WTC11 (cell line): Measurements from ENCODE around the gene CUEDC1. TPM values are rescaled to one million over a fixed set of nuclear protein-coding genes. Genes with fewer than 3 reads are reported as not detected.

Experiments used
- ATAC-seq: fragments of 200-7000 bp; cut with Tn5 transposase; 2 replicates; pipeline ENCODE4 v1.10.0; 2021; ENCODE audit warnings: mild to moderate bottlenecking, moderate library complexity
- CTCF ChIA-PET: fragments of 300-600 bp; sonication (Branson Sonifier 250); formaldehyde crosslinking; loops from one replicate; lab custom pipeline; 2021; ENCODE audit warnings: antibody characterized with exemption; lab: Charles Lee
- POLR2A ChIA-PET: fragments of 350-600 bp; sonication (Branson Sonifier 250); formaldehyde crosslinking; loops from one replicate; lab custom pipeline; 2021; ENCODE audit warnings: antibody characterized with exemption; lab: Charles Lee
- DNase-seq: peaks from one replicate; pipeline ENCODE4 v3.0.0; 2021; ENCODE audit warnings: low spot score
- H3K27ac Mint-ChIP-seq: 2 replicates; pipeline ENCODE4 v1.8.0; 2021; ENCODE audit warnings: mixed read lengths
- H3K27me3 Mint-ChIP-seq: 2 replicates; pipeline ENCODE4 v1.8.0; 2021; ENCODE audit warnings: low read depth, mild to moderate bottlenecking, moderate library complexity, mixed read lengths
- H3K36me3 Mint-ChIP-seq: 2 replicates; pipeline ENCODE4 v1.8.0; 2021; ENCODE audit warnings: mixed read lengths
- H3K4me1 Mint-ChIP-seq: 2 replicates; pipeline ENCODE4 v1.8.0; 2022; ENCODE audit warnings: mixed read lengths
- H3K4me3 Mint-ChIP-seq: 2 replicates; pipeline ENCODE4 v1.8.0; 2021; ENCODE audit warnings: mild to moderate bottlenecking, moderate library complexity, mixed read lengths
- H3K9me3 Mint-ChIP-seq: 2 replicates; pipeline ENCODE4 v1.8.0; 2021; ENCODE audit warnings: mixed read lengths
- FOXJ3 ChIP-seq: sonication (generic); formaldehyde crosslinking; IDR thresholded peaks from 2 replicates; pipeline ENCODE4 v1.9.0; 2021; ENCODE audit warnings: missing genetic modification reagents, mild to moderate bottlenecking, borderline replicate concordance
- SP1 ChIP-seq: sonication (generic); formaldehyde crosslinking; conservative IDR thresholded peaks from 2 replicates; pipeline ENCODE4 v1.8.1; 2022; ENCODE audit warnings: missing genetic modification reagents
- TCF7 ChIP-seq: sonication (generic); formaldehyde crosslinking; IDR thresholded peaks from 2 replicates; pipeline ENCODE4 v1.8.0; 2022; ENCODE audit warnings: mild to moderate bottlenecking, low read depth, missing genetic modification reagents, moderate library complexity
- ZNF232 ChIP-seq: sonication (generic); formaldehyde crosslinking; IDR thresholded peaks from 2 replicates; pipeline ENCODE4 v1.8.0; 2022; ENCODE audit warnings: mild to moderate bottlenecking, missing genetic modification reagents
- ZNF671 ChIP-seq: fragments of 250-450 bp; sonication (Bioruptor Pico); IDR thresholded peaks from 2 replicates; pipeline ENCODE4 v1.8.0; 2021; ENCODE audit warnings: mild to moderate bottlenecking
- total RNA-seq: library from RNA; stranded (reverse); gene quantifications from 3 replicates; pipeline ENCODE4 v1.2.3, GENCODE V29; 2021
- TF ChIP-seq, protein P1 (sequence below): sonication (generic); formaldehyde crosslinking; IDR thresholded peaks from 2 replicates; pipeline ENCODE4 v1.8.1; 2023; ENCODE audit warnings: mild to moderate bottlenecking, missing genetic modification reagents
- TF ChIP-seq, protein P2 (sequence below): sonication (generic); formaldehyde crosslinking; IDR thresholded peaks from 2 replicates; pipeline ENCODE4 v1.8.0; 2023; ENCODE audit warnings: missing genetic modification reagents, mild to moderate bottlenecking, borderline replicate concordance
- TF ChIP-seq, protein P3 (sequence below): sonication (generic); formaldehyde crosslinking; IDR thresholded peaks from 2 replicates; pipeline ENCODE4 v1.8.0; 2022; ENCODE audit warnings: mild to moderate bottlenecking, missing genetic modification reagents
- TF ChIP-seq, protein P4 (sequence below): sonication (generic); formaldehyde crosslinking; IDR thresholded peaks from 2 replicates; pipeline ENCODE4 v1.8.1; 2022; ENCODE audit warnings: low read depth, mild to moderate bottlenecking, moderate library complexity, missing genetic modification reagents, borderline replicate concordance
- TF ChIP-seq, protein P5 (sequence below): sonication (generic); formaldehyde crosslinking; IDR thresholded peaks from 2 replicates; pipeline ENCODE4 v1.8.1; 2023; ENCODE audit warnings: mild to moderate bottlenecking, moderate library complexity, missing genetic modification reagents
- TF ChIP-seq, protein P6 (sequence below): sonication (generic); formaldehyde crosslinking; IDR thresholded peaks from 2 replicates; pipeline ENCODE4 v1.8.1; 2022; ENCODE audit warnings: missing genetic modification reagents, borderline replicate concordance
- TF ChIP-seq, protein P7 (sequence below): sonication (generic); formaldehyde crosslinking; conservative IDR thresholded peaks from 2 replicates; pipeline ENCODE4 v1.8.1; 2022; ENCODE audit warnings: mild to moderate bottlenecking, missing genetic modification reagents

CUEDC1 gene
- total RNA-seq, 1 experiment from 2014 or later, result 12.2 TPM

DNA sequence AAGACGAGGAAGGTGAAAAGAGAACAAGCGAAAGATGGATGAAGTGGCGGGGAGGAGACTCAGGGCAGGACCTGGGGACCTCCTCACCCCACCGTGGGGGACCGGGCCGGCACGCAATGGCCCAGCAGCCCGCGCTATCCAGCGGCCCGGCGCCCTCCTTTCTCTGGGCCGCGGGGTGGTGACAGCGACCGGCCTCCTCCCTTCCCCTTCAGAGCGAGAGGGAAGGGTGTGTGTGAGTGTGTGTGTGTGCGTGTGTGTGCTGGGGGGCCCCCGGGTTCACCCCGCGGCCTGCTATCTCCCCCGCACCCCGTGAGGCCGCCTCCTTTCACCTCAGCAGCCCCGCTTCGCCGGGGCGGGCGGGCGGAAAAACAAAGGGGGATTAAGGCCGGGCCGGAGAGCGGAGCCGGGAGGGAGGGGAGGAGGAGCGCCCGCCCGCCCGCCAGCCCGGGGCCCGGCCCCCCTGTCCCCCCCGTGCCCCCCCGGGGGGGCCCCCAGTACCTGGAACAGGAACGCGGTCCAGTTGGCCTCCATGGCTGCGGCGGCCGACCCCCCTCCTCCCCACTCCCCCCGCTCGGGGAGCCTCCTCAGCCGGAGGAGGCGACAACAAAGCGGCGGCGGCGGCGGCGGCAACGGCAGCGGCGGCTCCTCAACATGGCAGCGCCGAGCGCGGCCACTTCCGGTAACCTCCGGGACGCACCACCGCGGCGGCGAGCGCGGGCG is 32.5 kb upstream of the CUEDC1 start, which contains the start of gene VEZF1:
TSS of gene VEZF1 (minus strand) at position 674 of the 720 bp plus-strand sequence. CDS start at position 531, 143 bp downstream.
- POLR2A ChIA-PET, result interaction anchor here (1.0 to 1.1 kb wide), 9 partner anchors 9 to 127 kb away, joined by 3 to 9 read pairs (median 4); partner anchors contain the start of gene SRSF1
- no peaks in the 10 kb centered on the region for H3K9me3 Mint-ChIP-seq
- H3K4me3 Mint-ChIP-seq, result peak within 1 kb of the TSS; percentile 90
- no peak for TF ChIP-seq ZNF232 (CRISPR knock-in tag)
- TF ChIP-seq, protein P1, sequence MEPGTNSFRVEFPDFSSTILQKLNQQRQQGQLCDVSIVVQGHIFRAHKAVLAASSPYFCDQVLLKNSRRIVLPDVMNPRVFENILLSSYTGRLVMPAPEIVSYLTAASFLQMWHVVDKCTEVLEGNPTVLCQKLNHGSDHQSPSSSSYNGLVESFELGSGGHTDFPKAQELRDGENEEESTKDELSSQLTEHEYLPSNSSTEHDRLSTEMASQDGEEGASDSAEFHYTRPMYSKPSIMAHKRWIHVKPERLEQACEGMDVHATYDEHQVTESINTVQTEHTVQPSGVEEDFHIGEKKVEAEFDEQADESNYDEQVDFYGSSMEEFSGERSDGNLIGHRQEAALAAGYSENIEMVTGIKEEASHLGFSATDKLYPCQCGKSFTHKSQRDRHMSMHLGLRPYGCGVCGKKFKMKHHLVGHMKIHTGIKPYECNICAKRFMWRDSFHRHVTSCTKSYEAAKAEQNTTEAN, result 0 out of 2 replicates have a peak, but pooled peaks have one; percentile 56
- TF ChIP-seq, protein P2, sequence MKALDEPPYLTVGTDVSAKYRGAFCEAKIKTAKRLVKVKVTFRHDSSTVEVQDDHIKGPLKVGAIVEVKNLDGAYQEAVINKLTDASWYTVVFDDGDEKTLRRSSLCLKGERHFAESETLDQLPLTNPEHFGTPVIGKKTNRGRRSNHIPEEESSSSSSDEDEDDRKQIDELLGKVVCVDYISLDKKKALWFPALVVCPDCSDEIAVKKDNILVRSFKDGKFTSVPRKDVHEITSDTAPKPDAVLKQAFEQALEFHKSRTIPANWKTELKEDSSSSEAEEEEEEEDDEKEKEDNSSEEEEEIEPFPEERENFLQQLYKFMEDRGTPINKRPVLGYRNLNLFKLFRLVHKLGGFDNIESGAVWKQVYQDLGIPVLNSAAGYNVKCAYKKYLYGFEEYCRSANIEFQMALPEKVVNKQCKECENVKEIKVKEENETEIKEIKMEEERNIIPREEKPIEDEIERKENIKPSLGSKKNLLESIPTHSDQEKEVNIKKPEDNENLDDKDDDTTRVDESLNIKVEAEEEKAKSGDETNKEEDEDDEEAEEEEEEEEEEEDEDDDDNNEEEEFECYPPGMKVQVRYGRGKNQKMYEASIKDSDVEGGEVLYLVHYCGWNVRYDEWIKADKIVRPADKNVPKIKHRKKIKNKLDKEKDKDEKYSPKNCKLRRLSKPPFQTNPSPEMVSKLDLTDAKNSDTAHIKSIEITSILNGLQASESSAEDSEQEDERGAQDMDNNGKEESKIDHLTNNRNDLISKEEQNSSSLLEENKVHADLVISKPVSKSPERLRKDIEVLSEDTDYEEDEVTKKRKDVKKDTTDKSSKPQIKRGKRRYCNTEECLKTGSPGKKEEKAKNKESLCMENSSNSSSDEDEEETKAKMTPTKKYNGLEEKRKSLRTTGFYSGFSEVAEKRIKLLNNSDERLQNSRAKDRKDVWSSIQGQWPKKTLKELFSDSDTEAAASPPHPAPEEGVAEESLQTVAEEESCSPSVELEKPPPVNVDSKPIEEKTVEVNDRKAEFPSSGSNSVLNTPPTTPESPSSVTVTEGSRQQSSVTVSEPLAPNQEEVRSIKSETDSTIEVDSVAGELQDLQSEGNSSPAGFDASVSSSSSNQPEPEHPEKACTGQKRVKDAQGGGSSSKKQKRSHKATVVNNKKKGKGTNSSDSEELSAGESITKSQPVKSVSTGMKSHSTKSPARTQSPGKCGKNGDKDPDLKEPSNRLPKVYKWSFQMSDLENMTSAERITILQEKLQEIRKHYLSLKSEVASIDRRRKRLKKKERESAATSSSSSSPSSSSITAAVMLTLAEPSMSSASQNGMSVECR (CRISPR knock-in tag), result peak; percentile 76; the same call in 1 of the 2 replicates
- TF ChIP-seq TCF7 (CRISPR knock-in tag), result no peak
- TF ChIP-seq SP1 (CRISPR knock-in tag), result peak; percentile 36; the same call in 1 of the 2 replicates
- TF ChIP-seq, protein P3, sequence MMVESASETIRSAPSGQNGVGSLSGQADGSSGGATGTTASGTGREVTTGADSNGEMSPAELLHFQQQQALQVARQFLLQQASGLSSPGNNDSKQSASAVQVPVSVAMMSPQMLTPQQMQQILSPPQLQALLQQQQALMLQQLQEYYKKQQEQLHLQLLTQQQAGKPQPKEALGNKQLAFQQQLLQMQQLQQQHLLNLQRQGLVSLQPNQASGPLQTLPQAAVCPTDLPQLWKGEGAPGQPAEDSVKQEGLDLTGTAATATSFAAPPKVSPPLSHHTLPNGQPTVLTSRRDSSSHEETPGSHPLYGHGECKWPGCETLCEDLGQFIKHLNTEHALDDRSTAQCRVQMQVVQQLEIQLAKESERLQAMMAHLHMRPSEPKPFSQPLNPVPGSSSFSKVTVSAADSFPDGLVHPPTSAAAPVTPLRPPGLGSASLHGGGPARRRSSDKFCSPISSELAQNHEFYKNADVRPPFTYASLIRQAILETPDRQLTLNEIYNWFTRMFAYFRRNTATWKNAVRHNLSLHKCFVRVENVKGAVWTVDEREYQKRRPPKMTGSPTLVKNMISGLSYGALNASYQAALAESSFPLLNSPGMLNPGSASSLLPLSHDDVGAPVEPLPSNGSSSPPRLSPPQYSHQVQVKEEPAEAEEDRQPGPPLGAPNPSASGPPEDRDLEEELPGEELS (CRISPR knock-in tag), result 0 out of 2 replicates have a peak, but pooled peaks have one; percentile 40
- TF ChIP-seq, protein P4, sequence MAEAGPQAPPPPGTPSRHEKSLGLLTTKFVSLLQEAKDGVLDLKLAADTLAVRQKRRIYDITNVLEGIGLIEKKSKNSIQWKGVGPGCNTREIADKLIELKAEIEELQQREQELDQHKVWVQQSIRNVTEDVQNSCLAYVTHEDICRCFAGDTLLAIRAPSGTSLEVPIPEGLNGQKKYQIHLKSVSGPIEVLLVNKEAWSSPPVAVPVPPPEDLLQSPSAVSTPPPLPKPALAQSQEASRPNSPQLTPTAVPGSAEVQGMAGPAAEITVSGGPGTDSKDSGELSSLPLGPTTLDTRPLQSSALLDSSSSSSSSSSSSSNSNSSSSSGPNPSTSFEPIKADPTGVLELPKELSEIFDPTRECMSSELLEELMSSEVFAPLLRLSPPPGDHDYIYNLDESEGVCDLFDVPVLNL (CRISPR knock-in tag), result peak; percentile 58; the same call in 1 of the 2 replicates
- TF ChIP-seq, protein P5, sequence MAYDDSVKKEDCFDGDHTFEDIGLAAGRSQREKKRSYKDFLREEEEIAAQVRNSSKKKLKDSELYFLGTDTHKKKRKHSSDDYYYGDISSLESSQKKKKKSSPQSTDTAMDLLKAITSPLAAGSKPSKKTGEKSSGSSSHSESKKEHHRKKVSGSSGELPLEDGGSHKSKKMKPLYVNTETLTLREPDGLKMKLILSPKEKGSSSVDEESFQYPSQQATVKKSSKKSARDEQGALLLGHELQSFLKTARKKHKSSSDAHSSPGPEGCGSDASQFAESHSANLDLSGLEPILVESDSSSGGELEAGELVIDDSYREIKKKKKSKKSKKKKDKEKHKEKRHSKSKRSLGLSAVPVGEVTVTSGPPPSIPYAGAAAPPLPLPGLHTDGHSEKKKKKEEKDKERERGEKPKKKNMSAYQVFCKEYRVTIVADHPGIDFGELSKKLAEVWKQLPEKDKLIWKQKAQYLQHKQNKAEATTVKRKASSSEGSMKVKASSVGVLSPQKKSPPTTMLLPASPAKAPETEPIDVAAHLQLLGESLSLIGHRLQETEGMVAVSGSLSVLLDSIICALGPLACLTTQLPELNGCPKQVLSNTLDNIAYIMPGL (CRISPR knock-in tag), result peak; percentile 4; the same call in 1 of the 2 replicates
- TF ChIP-seq, protein P6, sequence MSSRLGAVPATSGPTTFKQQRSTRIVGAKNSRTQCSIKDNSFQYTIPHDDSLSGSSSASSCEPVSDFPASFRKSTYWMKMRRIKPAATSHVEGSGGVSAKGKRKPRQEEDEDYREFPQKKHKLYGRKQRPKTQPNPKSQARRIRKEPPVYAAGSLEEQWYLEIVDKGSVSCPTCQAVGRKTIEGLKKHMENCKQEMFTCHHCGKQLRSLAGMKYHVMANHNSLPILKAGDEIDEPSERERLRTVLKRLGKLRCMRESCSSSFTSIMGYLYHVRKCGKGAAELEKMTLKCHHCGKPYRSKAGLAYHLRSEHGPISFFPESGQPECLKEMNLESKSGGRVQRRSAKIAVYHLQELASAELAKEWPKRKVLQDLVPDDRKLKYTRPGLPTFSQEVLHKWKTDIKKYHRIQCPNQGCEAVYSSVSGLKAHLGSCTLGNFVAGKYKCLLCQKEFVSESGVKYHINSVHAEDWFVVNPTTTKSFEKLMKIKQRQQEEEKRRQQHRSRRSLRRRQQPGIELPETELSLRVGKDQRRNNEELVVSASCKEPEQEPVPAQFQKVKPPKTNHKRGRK (CRISPR knock-in tag), result 0 out of 2 replicates have a peak, but pooled peaks have one; percentile 34
- TF ChIP-seq FOXJ3 (CRISPR knock-in tag), result no peak
- TF ChIP-seq, protein P7, sequence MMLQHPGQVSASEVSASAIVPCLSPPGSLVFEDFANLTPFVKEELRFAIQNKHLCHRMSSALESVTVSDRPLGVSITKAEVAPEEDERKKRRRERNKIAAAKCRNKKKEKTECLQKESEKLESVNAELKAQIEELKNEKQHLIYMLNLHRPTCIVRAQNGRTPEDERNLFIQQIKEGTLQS (CRISPR knock-in tag), result no peak
- TF ChIP-seq ZNF671 (CRISPR knock-in tag), result 0 out of 2 replicates have a peak, but pooled peaks have one; percentile 66
- H3K27ac Mint-ChIP-seq, result peak within 1 kb of the TSS; percentile 96
- H3K4me1 Mint-ChIP-seq, result peaks cover 74% of the 10 kb centered on the region
- no peaks in the 10 kb centered on the region for H3K27me3 Mint-ChIP-seq
- CTCF ChIA-PET, result interaction anchor here (1.0 to 3.5 kb wide), 8 partner anchors 12 to 130 kb away, joined by 3 to 23 read pairs (median 7); no protein-coding TSS in a partner anchor
- peaks cover 1% of the 10 kb centered on the region; the same call in 1 of the 2 replicates for H3K36me3 Mint-ChIP-seq
- DNase-seq, result peak; percentile 76
- ATAC-seq, result peak; percentile 57
